GM13977 (cell line): ENCODE data around the gene CNTNAP2.

Experiments
- DNase-seq: peaks from one replicate; pipeline ENCODE4 v3.0.0; 2012; ENCODE audit warnings: low spot score
- CTCF ChIP-seq: IDR thresholded peaks from 2 replicates; pipeline ENCODE4 v1.5.1; 2012; ENCODE audit warnings: mild to moderate bottlenecking, control low read depth; ENCODE audit not compliant: insufficient read depth; ENCODE audit errors: extremely low read depth, missing control alignments
- in situ Hi-C: fragments of 300-500 bp; cut with MboI; formaldehyde crosslinking; loops from one replicate; pipeline ENCODE4 v1.12.0; 2022; ENCODE audit warnings: low sequenced_read_pairs, low pct_unique_long_range_greater_than_20kb, mixed read lengths, inconsistent platforms; ENCODE audit not compliant: unreplicated experiment

The CNTNAP2 gene

GRCh38 chr7:147321504-147321903 is 1204.9 kb downstream of the CNTNAP2 start:
- in situ Hi-C loops = no loop called here
- no peak for DNase-seq

GRCh38 chr7:147332988-147333387 is 1216.4 kb downstream of the CNTNAP2 start:
- DNase-seq = no peak
- in situ Hi-C loops = no loop called here
- TF ChIP-seq CTCF = no peak

More at GRCh38 chr7:147321504-147321903, 1204.9 kb downstream of the CNTNAP2 start:
- no peak for TF ChIP-seq CTCF

GRCh38 chr7:147363101-147363500 is 1246.5 kb downstream of the CNTNAP2 start:
- in situ Hi-C loops = no loop called here
- DNase-seq = no peak
- no peak for TF ChIP-seq CTCF

DNA sequence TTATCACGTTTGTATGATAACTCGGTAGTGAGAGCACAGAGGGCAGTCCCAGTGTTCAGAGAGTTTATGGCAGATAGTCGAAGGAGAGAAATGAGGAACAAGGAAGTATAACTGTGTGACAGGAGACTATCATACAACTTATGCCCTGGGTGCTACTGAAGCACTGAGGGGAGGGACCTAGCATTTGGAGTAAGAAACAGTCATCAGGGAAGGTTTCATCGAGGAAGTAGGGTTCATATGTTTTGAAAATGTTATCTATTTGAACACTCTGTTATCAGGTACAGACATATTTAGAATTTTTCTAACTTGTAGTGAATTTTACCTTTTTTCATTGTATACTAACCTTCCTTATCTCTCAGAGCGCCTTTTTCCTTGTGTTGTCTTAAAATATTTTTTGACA is 1259.6 kb downstream of the CNTNAP2 start:
- no peak for TF ChIP-seq CTCF
- in situ Hi-C loops = no loop called here
- no peak for DNase-seq

GRCh38 chr7:147380926-147381325 is 1264.3 kb downstream of the CNTNAP2 start:
- in situ Hi-C loops = no loop called here

DNA sequence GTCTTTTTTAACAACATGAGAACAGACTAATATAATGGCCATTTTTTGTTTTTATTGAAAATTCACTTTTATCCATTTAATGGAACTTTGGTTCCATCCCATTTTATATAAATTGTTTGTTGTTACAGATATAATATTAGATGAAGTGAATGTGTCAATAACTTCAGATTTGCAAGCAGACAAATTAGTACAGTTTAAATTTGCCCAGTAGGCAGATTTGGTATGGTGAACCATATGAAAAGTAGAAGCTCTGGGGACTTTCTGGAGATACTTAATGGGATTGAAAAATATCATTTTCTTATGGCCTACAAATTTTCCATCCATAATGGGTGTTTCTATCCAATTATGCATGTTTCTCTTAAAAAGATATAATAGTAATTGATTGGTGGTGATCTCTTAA is 1277.7 kb downstream of the CNTNAP2 start:
- DNase-seq = no peak
- in situ Hi-C loops = no loop called here
- TF ChIP-seq CTCF = no peak

More at GRCh38 chr7:147380926-147381325, 1264.3 kb downstream of the CNTNAP2 start:
- TF ChIP-seq CTCF = no peak
- no peak for DNase-seq

- no peak for DNase-seq
- in situ Hi-C loops = no loop called here
These were observed 1283.7 kb downstream of the CNTNAP2 start for GRCh38 chr7:147400221-147400689.

More at GRCh38 chr7:147400221-147400689, 1283.7 kb downstream of the CNTNAP2 start:
- no peak for TF ChIP-seq CTCF
